ENCODE data around the gene TIGD3. TPM values are rescaled to one million over a fixed set of nuclear protein-coding genes. Genes with fewer than 3 reads are reported as not detected.
"Not testable (repeated sequence)": the region's sequence is repeated elsewhere in the genome, so short reads cannot be mapped to it uniquely, and the experiment has no call there.

The TIGD3 gene
- total RNA-seq, 1 donor from 2014 or later = not detected

DNA sequence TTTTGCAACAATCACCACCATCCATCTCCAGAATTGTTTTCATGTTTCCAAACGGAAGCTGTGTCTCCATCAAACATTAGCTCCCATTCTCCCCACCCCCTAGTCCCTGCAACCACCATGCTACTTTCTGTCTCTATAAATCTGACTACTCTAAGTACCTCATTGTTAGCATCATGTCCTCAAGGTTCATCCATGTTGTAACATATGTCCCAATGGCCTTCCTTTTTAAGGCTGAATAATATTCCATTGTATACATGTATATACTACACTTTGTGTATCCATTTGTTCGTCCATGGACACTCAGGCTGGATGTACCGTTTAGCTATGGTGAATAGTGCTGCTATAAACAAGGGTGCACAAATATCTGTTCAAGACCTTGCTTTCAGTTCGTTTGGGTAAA is 29.1 kb upstream of the TIGD3 start:
- DNase-seq (ENCODE audit: low spot score) = no peak

DNA sequence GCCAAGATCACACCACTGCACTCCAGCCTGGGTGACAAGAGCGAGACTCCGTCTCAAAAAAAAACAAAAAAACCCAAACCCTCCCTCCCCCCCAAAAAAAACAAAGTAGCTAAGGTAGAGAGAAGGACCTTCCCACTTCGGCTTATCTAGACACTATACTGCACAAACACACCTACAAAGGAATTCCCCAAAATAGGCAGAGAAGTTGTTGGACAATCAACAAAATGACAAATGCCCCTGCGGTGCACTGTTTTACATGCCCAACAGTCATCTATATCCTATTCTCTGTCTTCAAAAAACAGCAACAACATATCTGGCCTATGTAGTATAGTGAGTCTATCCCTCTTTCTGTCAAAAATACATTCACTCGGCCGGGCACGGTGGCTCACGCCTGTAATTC is 27.5 kb upstream of the TIGD3 start:
- DNase-seq (ENCODE audit: low spot score) = no peak

DNA sequence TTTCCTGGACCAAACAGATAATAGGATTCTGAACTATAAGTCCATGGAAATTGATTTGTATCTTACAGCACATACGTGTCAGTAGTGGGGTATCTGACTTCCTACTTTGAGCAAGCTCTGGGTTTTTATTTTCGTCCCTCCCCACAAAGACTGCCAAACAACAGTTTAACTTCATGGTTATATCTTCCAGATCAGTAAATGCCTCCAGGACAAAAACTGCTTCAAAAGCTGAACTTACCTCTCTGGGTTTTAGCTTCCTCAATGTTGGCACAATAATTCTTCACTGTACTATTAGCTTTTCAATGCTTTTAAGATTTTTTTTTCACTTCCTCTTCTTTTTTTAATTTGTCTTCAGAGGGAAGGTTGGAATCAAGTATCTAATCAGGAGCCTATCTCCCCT is 25.1 kb upstream of the TIGD3 start:
- DNase-seq (ENCODE audit: low spot score) = no peak

DNA sequence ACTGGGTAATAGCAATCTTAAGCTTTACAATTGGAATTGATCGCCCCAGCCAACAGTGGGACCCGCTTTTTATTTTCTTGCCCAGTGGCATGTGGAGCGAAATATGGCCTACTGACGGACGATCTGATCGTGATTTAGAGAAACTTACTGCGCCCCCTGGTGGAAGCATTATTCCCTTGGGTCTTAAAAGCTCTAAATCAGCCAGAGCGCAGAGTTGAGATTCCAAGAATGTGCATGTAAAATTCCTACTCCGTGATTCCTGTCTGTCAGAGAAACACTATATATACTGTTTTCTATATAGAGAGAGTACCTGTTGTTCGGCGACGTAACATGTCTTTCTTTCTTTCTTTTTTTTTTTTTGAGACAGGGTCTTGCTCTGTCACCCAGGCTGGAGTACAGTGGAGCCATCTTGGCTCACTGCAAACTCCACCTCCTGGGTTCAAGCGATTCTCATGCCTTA is 24.6 kb upstream of the TIGD3 start:
- DNase-seq (ENCODE audit: low spot score) = no peak

DNA sequence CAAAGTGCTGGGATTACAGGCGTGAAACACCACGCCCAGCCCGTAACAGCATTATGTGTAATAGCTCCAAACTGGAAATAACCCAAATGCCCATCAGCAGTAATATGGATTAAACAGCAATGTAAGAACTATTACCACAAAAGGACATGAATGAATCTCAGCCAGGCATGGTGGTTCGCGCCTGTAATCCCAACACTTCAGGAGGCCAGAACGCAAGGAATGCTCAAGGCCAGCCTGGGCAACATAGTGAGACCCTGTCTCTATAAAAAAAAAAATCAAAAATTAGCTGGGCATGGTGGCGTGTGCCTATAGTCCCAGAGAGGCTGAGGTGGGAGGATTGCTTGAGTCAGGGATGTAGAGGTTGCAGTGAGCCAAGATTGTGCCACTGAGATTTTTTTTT is 24.0 kb upstream of the TIGD3 start:
- no peak for DNase-seq (ENCODE audit: low spot score)

DNA sequence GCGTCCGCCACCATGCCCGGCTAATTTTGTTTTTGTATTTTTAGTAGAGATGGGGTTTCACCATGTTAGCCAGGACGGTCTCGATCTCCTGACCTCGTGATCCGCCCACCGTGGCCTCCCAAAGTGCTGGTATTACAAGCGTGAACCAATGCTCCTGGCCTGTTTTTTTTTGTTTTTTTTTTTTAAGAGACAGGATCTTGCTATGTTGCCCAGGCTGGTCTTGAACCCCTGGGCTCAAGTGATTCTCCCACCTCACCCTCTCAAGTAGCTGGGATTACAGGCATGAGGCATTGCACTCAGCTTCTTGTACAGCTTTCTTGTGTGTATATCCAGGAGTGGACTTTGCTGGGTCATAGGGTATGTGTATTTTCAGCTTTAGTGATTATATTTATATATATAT is 22.0 kb upstream of the TIGD3 start:
- DNase-seq (ENCODE audit: low spot score) = not testable (repeated sequence)

DNA sequence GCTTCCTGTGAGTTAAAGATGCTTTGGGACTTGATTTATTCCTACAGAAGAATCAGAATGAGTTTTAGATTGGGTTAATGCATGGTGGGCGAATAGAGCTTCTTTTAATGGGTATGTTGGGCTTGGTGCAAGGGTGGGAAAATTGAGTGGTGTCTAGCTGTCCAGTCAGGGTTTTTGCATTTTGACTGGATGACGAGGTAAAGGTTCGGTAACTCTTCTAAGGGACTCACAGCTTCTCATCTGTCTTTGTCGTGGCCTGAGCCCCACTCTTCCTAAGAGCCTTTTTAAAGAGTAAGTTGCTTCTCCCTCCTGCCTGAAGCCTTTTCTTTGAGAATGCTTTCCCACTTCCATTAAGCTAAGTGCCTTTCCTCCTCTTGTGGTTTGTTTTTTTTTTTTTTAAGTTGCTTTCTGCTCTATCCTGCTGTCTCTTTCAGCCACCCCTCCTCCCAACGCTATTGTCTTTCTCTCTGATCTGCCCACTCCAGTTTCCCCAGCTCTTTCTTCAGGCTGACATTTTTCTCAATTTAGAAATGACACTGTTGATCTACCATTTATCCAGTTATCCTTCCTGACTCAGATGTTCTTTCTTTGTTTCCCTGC is 19.8 kb upstream of the TIGD3 start:
- no peak for DNase-seq (ENCODE audit: low spot score)

DNA sequence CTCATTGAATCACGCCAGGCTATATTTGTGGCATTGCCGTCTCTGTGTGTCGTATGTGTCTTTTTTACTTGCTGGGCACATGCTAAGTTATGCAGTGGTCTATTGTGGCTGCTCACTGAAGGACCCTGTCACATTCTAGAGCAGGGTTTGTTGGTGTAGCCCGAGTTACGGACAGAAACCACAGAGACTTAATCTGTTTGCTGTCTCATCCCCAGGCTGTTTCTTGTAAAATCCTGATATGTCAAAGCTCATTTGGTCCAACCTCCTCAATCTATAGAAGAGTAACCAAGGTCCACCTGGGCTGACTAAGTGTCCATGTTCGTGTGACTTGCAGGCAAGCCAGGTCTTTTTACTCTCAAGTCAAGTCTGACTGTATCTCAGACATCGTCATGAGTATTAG is 15.9 kb upstream of the TIGD3 start:
- no peak for DNase-seq (ENCODE audit: low spot score)

DNA sequence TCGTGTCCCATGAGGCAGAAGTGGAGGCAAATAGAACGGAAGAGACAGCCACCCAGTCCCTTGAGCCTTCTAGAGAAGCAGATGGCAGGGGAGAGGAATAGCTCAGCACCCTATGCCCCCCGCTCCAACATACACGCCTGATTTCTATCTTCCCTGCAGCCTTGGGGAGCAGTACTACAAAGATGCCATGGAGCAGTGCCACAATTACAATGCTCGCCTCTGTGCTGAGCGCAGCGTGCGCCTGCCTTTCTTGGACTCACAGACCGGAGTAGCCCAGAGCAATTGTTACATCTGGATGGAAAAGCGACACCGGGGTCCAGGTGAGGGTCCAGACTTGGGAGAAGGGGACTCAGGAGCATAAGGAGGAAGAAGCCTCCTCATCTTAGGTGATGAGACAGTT is 14.3 kb upstream of the TIGD3 start:
- no peak for DNase-seq (ENCODE audit: low spot score)

DNA sequence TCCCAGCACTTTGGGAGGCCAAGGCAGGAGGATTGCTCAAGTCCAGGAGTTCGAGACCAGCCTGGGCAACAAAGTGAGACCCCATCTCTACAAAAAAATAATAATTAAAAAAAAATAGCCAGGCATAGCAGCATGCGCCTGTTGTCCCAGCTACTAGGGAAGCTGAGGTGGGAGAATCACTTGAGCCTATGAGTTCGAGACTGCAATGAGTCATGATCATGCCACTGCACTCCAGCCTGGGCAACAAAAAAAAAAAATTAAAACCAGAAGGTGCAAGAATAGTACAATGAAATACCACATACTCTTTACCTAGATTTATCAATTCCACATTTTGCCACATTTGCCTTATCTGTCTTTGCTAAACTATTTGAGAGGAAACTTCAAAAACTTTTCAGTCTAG is 12.7 kb upstream of the TIGD3 start:
- DNase-seq (ENCODE audit: low spot score) = no peak

DNA sequence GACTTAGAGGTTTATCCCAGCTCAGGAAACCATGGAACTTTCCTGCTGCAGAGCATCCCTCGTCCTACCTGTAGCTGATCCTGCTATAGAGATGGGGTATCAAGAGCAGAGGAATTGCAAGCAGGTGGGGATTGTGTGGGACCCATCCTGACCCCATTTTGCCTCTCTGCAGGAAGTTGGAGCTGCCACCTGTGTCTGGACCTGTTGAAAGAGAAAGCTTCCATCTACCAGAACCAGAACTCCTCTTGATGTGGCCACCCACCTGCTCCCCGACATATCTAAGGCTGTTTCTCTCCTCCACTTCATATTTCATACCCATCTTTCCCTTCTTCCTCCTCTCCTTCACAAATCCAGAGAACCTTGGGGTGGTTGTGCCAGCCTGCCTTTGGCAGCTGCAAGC is 3.0 kb upstream of the TIGD3 start:
- DNase-seq (ENCODE audit: low spot score) = no peak

DNA sequence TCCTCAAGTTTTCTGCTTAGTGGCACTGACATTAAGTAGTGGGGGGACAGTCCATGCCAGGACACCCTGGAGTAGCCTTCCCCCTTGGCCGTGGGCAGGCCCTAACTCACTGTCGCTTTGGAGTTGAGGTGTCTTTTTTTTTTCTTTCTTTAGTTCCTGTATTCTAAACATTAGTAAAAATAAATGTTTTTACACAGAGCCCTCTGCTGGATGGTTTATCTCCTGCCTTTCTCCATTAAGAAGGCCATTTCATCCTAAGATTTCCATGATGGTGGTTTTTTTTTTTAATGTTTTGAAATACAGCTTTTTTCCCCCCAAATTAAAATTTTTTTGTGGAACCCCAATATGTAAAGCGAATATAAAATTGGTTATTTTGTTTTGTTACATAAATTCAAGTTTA is 1.8 kb upstream of the TIGD3 start:
- no peak for DNase-seq (ENCODE audit: low spot score)

DNA sequence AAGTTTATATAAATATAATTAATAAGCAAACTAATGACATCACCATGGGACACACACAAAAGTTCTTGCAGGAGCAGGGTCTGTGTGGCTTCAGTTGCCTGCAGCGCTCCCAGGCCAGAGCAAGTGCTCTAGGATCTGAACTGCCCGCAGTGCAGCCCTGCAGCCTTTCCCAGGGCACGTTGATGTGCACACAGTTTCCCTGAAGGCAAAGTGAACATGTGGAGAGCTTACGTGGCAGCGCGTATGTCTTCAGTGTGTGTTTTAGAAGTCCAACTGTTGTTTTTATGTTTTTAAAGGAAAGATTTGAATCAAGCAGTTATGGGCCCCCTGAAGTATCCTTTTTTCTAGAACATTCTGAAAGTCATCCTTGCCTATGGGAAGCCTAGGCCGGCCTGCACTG is 1.2 kb upstream of the TIGD3 start:
- no peak for DNase-seq (ENCODE audit: low spot score)

DNA sequence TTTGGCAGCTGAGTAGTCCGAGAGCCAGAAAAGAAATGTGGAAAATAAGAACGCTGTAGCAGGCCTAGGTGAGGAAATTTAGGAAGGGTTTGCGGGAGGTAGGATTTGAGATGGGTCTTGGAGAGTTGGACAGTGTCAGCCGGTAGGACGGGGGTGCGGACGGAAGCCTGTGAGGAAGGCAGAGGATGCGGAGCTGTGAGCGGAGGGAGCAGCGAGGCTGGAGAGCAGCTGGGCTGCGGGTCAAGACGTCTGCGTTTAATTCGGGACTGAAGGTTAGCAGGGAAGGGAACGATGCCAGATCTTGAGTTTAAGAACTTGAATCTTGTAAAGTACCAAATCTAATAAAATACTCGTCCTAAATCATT is 669 bp upstream of the TIGD3 start:
- no peak for DNase-seq (ENCODE audit: low spot score)

DNA sequence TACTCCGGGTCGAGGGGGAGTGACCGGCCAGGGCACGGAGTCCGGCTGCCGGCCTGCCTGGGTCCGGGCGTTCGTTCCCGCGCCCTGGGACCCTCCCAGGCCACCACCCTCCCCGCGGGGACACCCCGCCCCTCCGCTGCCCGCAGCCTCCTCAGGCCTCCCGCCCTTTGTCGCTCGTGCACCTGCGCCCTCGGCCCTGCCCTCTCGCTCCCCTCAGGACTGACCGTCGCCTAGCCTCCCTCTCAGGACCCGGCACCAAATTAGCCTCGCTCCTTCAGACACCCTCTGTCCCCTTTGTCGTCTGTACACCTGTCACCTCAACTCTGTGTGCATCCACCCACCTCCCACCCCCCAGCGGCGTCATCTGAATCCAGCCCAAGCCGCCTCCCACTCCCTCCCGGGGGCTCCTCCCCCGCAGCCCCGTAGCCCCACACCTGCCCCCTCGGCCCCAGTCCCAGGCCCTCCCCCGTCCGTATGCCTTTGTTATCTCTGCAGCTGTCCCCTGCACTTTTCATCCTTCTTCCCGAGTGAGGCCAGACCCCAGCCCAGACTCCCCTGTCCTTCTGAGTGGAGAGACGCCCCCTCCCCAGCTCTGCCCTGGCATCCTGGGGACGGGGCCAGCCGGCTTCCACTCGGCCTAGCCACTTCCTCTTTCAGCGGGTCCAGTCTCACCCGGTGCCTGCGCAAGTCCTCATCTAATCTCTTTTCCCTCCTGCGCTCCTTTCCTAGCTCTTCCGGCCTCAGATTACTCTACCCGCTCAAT is 643 bp downstream of the TIGD3 start:
- no peak for DNase-seq (ENCODE audit: low spot score)

DNA sequence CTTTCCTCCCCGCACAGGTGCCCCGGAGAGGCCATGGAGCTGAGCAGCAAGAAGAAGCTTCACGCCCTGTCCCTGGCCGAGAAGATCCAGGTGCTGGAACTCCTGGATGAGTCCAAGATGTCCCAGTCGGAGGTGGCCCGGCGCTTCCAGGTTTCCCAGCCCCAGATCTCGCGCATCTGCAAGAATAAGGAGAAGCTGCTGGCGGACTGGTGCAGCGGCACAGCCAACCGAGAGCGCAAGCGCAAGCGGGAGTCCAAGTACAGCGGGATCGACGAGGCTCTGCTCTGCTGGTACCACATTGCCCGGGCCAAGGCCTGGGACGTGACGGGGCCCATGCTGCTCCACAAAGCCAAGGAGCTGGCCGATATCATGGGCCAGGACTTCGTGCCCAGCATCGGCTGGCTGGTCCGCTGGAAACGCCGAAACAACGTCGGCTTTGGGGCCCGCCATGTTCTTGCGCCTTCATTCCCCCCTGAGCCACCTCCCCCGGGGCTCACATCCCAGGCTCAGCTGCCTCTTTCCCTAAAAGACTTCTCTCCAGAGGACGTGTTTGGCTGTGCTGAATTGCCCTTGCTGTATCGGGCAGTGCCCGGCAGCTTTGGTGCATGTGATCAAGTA is 1.3 kb downstream of the TIGD3 start:
- DNase-seq (ENCODE audit: low spot score) = peak; percentile 89

DNA sequence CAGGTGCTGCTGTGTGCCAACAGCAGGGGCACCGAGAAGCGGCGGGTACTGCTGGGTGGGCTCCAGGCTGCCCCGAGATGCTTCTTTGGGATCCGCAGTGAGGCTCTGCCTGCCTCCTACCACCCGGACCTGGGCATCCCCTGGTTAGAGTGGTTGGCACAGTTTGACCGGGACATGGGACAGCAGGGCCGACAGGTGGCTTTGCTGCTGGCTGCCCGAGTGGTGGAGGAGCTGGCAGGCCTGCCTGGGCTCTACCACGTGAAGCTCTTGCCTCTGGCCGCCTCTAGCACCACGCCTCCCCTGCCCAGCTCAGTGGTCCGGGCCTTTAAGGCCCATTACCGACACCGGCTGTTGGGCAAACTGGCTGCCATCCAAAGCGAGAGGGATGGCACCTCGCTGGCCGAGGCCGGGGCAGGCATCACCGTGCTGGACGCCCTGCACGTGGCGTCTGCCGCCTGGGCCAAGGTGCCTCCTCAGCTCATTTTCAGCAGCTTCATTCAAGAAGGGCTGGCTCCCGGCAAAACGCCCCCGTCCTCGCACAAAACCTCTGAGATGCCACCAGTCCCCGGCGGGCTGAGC is 1.9 kb downstream of the TIGD3 start:
- no peak for DNase-seq (ENCODE audit: low spot score)

DNA sequence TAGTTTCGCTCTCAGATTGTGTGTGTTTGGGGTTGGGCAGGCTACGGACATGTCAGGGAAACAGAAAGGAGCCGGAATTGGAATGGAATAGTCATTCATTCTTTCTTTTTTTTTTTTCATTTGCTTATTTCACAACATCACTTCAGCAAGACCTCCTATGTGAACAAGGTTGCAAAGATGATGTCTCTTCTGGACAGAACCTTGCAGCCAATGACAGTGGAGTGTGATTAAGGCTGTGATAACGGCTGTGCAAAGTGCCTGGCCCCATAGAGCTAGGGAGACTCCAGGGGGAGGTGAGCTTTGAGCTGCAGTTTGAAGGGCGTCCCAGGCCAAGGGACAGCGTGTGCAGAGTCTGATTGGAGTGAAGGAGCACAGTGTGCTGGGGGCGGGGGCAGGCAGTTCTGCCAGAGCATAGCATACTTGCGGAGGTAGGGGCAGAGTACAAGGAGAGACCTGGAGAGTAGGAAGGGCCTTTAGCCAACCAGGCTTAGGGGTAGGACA is 3.4 kb downstream of the TIGD3 start:
- no peak for DNase-seq (ENCODE audit: low spot score)

DNA sequence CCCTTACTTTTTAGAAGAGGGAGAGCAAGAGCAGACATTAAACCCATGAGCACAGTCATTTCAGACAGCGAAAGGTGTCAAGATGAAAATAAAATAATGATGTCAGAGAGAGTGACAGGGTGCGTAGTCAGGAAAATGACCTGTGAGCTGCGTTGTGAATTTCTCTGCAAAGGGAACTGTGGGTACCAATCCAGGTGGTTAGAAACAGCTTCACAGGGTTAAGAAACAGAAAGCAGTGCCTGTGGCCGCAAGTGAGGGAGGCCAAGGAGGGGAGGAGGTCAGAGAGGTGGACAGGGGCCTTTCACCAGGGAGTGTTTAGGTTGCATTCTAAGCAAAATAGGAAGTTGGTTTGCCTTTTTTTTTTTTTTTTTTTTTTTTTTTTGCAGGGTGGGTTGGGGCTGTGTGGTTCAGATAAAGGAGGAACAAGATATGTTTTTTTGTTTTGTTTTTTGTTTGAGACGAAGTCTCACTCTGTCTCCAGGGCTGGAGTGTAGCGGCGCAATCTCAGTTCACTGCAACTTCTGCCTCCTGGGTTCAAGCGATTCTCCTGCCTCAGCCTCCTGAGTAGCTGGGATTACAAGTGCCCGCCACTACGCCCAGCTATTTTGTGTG is 7.9 kb downstream of the TIGD3 start:
- no peak for DNase-seq (ENCODE audit: low spot score)

DNA sequence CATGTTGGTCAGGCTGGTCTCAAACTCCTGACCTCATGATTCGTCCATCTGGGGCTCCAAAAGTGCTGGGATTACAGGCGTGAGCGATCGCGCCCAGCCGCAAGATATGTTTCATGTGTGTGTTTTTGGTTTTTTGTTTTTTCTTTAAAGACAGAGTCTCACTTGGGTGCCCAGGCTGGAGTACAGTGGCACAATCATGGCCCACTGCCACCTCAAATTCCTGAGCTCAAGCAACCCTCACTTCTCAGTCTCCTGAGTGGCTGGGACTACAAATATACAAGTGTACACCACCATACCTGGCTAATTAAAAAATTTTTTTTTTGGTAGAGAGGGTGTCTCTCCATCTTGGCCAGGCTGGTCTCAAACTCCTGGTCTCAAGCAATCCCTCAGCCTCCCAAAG is 8.4 kb downstream of the TIGD3 start:
- DNase-seq (ENCODE audit: low spot score) = no peak

DNA sequence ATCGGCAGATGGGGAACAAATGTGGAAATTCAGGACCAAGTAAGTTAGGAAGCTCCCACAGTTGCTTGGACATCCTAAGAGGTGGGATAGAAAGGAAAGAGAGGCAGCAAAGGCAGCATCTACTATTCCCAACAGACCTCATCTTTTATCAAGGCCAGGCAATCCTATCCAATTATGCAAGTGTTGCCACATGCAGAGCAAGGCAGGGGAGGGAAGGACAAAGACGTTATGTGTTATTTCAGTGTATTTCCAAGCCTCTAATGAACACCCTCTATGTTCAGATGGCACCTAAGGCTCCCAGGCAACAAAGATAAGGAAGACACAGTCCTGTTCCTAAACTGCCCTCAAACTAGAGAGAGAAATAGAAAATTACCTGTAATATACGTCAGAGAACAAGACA is 9.2 kb downstream of the TIGD3 start:
- no peak for DNase-seq (ENCODE audit: low spot score)

DNA sequence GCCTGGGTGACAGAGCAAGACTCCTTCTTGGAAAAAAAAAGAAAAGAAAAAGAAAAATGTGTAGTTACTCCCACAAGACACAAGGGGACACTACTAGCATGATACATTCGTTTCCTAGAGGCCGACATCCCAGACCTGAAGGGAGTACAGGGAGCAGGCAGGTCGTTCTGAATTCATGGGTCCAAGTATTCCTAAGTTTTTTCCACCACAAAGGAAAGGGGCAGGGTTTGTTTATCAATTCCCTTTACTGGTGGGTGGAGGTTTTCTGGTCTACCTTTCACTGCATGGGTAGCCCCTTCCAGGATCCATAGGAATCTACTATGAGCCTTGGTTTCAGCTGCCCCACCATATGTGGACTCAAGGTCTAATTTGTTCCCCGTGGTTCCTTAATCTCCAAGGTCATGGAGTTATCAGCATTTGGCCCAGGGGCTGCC is 11.8 kb downstream of the TIGD3 start:
- DNase-seq (ENCODE audit: low spot score) = no peak
